GM15510 (cell line): ENCODE measurements around the gene CTNNA3.

Experiments
- POLR2A ChIP-seq: IDR thresholded peaks from 3 replicates; pipeline ENCODE4 v1.6.1; 2011; ENCODE audit warnings: borderline replicate concordance; ENCODE audit not compliant: insufficient read length; ENCODE audit errors: extremely low read depth

Gene CTNNA3

GRCh38 chr10:66472156-66472555 is 1223.8 kb downstream of the CTNNA3 start:
- no peak for TF ChIP-seq POLR2A

GRCh38 chr10:66467042-66467441 is 1229.0 kb downstream of the CTNNA3 start:
- TF ChIP-seq POLR2A, result no peak

GRCh38 chr10:66466622-66467021 is 1229.4 kb downstream of the CTNNA3 start:
- TF ChIP-seq POLR2A, result no peak

GRCh38 chr10:66463611-66464010 is 1232.4 kb downstream of the CTNNA3 start:
- no peak for TF ChIP-seq POLR2A

GRCh38 chr10:66457629-66458028 is 1238.4 kb downstream of the CTNNA3 start:
- TF ChIP-seq POLR2A, result no peak

- no peak for TF ChIP-seq POLR2A
Observed at GRCh38 chr10:66455304-66455703, 1240.7 kb downstream of the CTNNA3 start.

- no peak for TF ChIP-seq POLR2A
Observed at GRCh38 chr10:66440568-66440967, 1255.4 kb downstream of the CTNNA3 start.

GRCh38 chr10:66414943-66415342 is 1281.1 kb downstream of the CTNNA3 start:
- no peak for TF ChIP-seq POLR2A

GRCh38 chr10:66405566-66405965 is 1290.4 kb downstream of the CTNNA3 start:
- TF ChIP-seq POLR2A, result no peak

- no peak for TF ChIP-seq POLR2A
Observed at GRCh38 chr10:66398669-66399068, 1297.3 kb downstream of the CTNNA3 start.

- no peak for TF ChIP-seq POLR2A
Observed at GRCh38 chr10:66394342-66395063, 1301.5 kb downstream of the CTNNA3 start.

GRCh38 chr10:66390926-66391325 is 1305.1 kb downstream of the CTNNA3 start:
- TF ChIP-seq POLR2A, result no peak

GRCh38 chr10:66381045-66381444 is 1315.0 kb downstream of the CTNNA3 start:
- TF ChIP-seq POLR2A, result no peak

GRCh38 chr10:66378117-66378876 is 1317.7 kb downstream of the CTNNA3 start:
- TF ChIP-seq POLR2A, result no peak

GRCh38 chr10:66368146-66368545 is 1327.8 kb downstream of the CTNNA3 start:
- TF ChIP-seq POLR2A, result no peak

- TF ChIP-seq POLR2A, result no peak
Observed at GRCh38 chr10:66366163-66366562, 1329.8 kb downstream of the CTNNA3 start.
